Measurements from ENCODE around the gene TMEM54.
"Not testable (repeated sequence)": the region's sequence is repeated elsewhere in the genome, so short reads cannot be mapped to it uniquely, and the experiment has no call there.

Gene TMEM54

DNA sequence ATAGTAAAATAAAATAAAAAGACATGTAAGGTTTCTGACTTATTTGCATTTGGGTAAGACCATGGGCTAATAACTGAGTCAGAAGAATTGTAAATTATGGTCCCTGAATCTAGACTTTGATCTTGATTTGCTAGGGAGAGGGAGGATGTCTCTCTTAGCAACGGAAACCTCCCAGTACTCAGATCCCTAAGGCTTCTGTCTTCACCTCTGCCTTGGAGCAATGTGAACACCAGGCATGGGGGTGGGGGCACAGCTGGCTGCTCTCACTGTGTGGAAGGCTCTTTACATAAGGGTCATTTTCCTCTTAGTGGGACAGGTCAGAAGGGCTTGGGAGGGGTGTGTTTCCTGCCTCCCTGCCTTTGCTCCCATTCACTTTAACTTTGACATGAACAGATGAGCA, 17.0 kb upstream of the TMEM54 start:
- DNase-seq, result no peak

DNA sequence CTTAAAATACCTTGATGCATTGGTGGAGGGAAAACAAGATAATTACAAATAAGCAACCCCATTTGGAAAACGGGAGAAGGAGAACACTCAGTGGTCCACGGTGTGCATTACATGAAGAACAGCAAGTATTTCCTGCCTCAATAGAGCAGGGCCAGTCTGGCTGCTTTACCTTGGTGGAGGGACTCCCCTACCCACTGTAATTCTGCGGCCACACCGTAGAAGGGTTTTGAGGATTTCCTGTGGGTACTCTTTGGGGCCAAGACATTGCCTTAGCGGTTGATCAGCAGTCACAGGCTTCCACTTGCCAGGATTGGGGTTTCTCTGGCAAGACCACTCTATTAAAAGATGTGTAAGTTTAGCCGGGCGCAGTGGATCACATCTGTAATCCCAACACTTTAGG, 16.3 kb upstream of the TMEM54 start:
- no peak for DNase-seq

DNA sequence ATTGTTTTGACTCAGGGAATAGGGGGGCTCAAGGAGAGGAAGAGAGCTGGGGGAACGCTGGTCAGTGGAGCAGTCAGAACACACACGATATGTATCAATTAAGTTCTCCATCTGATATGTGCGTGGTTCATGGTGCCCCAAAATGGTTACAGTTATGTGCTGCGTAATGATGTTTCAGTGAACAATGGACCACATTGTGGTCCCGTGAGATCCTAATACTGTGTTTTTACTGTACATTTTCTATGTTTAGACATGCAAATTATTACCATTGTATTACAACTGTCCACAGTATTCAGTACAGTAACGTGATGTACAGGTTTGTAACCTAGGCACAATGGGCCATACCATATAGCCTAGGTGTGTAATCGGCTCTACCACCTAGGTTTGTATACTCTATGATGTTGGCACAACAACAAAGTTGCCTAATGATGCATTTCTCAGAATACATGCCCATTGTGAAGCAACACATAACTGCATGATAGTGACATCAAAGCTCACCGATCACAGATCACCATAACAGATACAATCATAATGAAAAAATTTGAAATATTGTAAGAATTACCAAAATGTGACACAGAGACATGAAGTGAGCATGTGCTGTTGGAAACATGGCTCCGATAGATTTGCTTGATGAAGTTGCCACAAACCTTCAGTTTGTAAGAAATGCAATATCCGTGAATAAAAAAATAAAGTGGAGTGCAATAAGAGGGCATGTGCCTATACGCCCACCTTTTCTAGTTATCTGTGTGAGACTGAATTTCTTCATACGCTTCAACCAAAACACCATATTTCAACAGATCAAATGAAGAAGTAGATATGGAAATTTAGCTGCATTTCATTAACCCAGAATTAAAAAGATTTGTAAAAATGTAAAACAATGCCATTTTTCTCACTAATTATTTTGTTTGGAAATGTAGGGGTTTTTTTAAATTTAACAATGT, 14.8 kb upstream of the TMEM54 start:
- DNase-seq, result no peak

DNA sequence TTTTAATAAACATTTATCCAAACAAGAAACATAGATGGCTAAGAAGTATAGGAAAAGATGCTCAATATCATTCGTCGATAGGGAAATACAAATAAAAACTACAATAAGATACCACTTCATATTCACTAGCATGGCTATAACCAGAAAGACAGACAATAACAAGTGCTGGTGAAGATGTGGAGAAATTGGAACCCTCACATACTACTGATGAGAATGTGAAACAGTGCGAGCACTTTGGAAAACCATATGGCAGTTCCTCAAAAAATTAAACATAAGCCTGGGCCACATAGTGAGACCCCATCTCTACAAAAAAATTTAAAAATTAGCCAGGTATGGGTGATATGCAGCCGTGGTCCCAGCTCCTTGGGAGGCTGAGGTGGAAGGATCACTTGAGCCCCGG, 9.1 kb upstream of the TMEM54 start:
- no peak for DNase-seq

DNA sequence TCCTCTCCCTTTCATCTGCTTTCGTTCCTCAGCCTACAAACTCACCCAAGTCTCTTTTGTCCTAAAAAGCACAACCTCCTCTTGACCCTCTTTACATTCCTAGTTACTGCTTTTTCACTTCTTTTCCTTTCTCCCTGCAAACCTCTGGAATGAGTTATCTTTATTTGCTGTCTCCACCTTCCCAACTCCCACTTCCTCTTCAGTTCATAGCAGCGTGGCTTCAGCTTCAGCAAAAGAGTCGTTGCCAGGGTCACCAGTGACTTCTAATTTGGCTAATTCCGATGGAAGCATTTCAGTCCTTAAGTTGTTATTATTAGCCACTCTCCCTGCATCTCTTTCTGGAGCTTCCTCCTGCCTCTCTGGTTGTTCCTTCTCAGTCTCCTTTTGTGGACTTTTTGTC, 6.2 kb upstream of the TMEM54 start:
- DNase-seq, result no peak

DNA sequence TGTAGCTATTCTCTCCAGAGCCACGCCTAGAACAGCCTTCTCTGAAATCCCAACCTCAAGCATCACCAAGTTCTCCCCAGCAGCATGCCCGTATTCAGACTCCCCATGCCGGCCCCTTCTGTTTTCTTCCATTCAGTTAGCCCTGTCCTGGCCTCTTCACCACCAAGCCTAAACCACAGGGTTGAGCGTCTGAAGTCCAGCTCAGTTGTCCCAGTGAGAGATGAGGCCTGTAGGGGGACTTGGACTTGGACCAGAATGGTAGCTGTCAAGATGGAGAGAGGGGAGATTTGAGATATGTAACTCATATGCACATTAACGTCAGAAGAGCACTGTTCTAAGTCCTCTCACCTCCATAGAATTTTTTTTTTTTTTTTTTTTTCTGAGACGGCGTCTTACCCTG, 5.5 kb upstream of the TMEM54 start:
- no peak for DNase-seq

DNA sequence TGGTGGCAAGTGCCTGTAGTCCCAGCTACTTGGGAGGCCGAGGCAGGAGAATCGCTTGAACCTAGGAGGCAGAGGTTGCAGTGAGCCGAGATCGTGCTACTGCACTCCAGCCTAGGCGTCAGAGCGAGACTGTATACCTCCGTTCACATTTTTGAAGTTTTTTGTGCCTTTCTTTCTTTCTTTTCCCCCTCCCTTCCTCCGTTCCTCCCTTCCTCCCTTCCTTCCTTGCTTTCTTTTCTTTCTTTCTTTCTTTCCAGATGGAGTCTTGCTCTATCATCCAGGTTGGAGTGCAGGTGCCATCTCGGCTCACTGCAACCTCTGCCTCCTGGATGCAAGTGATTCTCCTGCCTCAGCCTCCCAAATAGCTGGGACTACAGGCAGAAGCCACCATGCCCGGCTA, 4.4 kb upstream of the TMEM54 start:
- not testable (repeated sequence) for DNase-seq

DNA sequence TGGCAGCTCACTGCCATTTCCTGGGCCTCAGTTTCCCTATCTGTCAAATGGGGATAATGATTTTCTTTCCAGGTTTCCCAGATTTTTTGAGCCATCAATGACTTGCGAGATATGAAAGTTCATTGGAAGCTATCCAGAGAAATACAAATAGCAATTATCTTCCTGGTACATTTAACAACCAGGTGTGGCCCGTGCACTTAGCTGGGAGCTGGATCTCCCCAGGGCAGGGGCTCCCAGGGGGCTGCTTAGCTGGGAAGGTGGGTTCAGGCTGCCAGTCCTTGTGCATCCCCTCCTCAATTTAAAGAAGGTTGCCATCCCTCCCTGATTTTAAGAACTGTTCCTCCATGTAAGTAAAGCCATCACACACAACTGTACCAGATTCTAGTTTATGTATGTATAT, 3.6 kb upstream of the TMEM54 start:
- DNase-seq, result no peak

DNA sequence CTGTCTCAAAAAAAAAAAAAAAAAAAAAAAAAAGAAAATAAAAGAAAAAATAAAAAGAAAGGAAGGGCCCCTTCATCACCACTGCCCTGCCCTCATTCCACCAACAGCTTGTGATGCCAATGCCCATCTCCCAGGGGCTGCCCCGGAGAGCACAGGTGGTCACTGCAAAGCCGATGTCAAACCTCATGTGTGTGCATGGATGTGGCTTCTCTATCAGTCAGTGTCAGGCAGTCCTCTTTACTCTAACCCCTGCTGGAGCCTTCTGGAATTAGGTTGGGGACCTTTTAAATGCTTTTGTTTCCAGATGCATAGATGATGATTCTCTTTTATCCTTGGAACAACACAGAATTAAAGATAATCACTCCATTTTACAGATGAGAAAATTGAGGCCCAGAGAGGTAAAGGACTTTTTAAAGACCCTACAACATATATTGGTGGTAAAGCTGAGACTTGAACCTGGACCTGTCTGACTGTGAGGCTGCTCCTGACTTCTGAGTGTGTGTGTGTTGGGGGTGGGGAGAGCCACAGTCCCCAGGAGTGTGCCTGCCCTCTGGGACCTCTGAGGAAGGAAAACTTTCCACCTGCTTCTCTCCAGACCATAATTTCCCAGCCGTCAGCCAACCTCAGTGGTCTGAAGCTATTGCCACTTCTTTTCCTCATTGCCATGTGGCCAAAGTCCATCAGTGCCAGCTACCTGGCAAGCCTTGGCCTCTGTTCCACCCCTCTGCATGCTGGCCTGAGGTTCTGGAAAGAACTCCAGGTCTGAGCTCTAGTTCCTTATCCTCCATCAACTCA, 3.0 kb upstream of the TMEM54 start:
- no peak for DNase-seq

DNA sequence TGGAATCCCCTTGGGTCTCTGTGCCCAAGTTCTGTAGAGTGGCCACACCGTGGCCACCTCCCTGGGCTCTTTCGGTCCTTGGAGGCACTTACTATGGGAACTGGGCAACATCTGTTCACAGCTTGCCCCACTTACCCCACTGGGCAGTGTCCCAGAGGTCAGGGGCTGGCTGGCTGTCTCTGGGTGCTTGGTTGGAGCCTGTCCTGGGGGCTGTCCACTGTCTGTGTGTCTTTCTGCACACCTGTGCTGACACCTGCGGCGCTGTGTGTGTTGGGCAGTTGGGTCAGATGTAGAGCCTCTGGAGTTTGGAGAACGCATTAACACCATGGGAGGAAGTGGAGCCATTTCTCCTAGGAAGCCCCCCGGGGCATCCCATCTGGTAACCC, 1.3 kb upstream of the TMEM54 start:
- DNase-seq, result no peak

DNA sequence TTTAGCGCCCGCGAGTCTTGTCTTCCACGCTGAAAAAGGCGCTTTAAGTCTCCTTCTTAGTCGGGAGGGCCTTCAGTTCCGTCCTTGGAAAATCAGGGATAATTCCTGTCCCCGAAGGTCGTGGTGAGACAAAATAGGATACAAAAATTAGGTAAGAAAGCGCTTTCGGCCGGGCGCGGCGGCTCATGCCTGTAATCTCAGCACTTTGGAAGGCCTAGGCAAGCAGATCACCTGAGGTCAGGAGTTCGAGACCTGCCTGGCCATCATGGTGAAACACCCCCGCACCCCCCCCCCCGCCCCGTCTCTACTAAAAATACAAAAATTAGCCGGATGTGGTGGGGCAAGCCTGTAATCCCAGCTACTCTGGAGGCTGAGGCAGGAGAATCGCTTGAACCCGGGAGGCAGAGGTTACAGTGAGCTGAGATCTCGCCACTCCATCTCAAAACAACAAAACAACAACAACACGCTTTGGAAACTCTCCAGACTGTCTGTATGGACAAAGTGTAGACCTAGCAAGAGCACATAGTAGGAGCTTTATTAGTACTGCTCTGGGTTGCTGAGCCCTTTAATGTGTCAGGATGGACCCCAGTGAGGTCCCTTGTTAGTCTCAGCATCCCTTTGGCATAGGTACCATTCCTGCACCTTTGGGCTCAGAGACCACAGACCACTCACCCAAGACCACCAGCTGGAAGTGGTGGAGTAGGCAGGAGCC, 790 bp upstream of the TMEM54 start:
- DNase-seq, result no peak

DNA sequence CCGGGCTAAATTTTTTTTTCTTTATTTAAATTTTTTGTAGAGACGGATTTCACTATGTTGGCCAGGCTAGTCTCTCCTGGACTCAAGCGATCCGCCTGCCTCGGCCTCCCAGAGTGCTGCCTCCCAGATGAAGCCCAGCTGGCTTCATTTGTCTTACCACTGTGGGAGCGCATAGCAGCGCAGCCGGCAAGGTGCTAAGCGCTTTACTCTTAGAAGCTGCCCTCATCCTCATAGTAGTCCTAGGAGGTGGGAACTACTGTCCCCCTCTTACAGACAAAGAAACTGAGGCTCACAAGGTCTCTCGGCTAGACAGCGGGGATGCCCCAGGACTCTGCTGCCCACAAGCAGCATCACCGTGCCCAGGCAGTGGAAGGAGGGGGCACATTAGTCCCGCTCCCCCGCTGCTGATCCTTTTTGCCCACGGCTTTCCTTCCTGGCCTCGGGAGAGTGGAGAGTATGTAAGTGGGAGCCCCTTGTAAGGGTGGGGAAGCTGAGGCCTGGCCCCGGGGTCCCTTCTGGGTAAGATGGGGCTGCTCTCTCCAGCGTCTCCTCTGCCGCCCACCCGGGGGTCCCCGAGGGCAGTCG, 726 bp downstream of the TMEM54 start:
- no peak for DNase-seq

DNA sequence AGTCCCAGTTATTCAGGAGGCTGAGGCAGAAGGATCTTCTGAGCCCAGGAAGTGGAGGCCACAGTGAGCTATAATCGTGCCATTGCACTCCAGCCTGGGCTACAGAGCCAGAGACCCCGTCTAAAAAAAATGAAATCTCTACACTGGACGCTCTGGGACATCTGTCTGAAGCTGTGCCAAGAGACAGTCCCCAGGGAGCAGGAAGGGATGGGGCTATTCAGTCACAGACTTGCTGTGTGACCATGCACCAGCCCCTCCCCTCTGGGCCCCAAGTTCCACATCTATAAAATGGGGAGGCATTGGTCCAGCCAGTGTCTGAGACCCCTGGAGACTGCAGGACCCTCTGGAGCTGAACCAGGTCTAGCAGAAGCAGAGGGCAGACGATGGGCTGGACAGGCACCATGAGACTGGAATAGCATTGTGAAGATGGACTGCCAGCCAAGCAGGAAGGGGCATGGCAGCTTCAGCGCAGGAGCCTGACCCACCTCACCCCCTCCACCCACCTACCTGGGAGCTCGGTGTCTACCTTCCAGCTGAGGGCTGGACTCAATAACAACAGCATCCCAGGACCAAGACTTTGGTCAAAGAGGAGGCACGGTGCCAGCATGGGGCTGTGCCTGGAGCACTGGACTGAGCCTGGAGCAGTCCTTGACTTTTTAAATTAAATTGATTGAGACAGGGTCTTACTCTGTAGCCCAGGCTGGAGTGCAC, 1.4 kb downstream of the TMEM54 start:
- DNase-seq, result no peak

DNA sequence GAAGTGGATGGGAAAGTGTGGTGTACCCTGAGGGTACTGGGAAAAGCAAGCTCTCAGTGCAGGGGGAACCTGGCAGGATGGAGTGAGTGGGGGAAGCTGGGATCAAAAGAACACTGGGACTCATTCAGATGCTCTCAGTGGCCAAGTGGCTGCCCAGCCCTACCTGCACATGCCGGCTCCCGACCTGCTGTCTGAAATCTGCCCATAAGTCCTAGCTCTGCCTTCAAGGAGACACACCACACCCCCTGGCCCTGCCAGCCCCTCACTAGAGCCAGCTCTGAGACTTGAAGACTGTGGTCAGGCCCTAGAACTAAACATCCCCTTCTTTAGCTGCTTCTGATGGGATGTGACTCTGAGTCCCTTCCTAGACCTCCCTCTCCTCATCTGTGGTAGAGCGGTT, 2.2 kb downstream of the TMEM54 start:
- DNase-seq, result no peak

DNA sequence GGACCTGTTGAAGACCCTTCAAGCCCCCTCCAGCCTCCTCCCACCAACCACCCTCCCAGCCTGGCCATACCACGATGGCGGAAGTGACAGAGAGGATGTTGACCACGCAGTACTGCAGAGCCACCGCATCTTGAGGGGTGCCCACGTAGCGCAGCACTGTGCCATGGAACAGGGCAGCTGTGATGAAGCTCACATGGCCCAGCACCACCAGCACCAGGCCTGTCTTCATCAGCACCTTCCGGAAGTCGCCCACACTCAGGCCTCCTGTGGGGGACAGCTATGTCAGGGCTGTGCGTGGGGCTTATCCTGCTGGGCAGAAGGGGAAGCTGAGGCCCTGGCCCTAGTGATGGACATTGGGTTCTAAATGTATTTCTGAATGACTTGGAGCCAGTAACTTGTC, 3.1 kb downstream of the TMEM54 start:
- DNase-seq, result no peak

DNA sequence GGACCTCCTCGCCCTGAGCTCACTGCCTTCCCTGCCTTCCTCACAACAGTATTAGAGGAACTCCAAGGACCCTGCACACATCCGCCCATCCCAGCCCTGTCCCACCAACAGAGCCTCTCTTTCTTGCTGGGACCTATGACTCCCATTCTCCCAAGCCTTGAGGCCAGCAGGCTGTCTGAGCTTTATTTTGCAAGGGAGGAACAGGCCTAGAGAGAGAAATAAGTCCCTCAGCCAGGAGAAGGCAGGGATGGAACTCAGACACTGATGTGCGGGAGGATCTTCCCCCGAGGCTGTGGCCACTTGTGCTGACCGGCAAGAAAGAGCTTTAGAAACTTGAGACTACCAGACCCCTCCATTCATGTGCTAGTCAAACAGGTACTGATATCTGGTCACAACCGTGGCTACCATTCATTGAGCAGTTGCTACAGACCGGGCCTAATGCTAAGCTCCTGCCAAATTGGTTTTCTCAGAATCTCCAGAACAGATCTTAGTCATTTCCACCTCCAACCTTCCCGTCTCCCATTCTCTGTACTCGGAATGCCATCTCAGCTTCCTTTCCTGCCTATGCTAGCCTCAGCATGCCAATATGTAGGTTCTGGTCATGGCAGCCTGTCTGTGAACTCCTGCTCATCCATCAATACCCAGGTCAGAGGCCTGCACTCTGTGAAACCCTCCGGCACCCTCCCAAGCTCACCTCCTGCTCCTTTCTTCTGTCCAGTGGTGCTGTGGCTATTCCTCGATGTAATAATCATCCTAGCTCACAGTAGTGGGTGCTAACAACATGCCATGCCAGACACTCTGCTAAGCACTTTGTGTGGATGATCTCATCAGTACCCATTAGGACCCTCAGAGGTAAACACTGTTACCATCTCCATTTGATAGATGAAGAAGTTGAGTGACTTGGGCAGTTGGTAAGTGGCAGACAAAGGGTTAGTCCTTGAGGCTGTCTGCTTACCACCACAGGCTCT, 3.8 kb downstream of the TMEM54 start:
- no peak for DNase-seq

DNA sequence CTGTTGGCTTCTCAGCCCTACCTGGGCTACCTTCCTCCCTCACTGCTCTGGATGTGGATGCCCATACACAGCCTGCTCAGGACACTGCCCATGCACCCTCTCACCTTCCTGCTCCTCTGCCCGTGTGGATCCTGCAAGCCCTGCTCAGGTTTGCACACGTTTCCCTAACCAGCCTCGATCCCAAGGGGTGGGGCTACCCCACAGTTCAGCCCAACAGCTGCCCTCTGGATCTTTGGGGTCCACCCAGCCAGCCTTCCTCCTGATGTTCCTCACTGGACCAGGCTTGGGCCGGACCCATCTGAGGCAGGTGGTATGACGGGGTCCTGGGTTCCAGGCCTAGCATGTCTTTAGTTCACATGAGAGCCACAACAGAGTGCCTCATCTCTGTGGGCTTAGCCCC, 4.7 kb downstream of the TMEM54 start:
- DNase-seq, result no peak

DNA sequence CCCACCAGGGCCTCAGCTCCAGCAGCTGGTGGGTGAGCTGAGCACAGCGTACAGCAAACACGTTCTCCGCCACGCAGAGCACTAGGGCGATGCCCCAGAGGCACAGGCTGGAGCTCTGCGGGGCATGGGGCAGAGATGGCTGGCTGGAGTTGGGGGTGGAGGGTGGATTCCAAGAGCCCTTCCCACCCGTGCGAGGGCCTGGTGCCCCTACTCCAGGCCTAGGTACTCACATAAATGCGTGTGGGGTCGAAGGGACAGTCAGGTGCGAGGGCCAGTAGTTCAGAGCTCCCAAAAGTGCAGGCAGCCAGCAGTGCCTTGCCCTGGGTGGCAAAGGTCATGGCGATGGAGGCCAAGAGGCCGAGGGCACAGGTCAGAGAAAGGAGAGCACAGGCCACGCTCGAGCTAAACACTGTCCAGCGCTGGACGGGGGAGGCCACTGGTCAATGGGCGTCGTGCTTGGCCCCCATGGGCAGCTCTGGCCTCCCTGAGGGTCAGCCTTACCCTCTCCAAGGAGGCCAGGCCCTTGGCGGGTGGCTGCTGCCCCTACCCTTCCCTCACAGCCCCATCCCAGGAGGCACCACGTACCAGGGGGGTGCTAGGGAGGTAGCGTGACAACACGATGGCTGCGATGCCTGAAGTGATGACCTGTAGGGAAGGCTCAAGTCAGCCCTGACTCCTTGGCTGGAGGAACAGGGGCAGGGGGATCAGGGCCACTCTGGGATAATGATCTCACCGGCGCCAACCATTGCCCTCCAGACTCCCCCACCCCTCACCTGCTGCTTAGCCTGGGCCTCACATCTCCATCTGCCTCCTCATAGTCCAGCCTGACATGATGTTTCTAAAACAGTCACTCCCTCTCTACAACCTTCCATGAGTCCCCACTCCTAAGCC, 5.6 kb downstream of the TMEM54 start:
- no peak for DNase-seq

DNA sequence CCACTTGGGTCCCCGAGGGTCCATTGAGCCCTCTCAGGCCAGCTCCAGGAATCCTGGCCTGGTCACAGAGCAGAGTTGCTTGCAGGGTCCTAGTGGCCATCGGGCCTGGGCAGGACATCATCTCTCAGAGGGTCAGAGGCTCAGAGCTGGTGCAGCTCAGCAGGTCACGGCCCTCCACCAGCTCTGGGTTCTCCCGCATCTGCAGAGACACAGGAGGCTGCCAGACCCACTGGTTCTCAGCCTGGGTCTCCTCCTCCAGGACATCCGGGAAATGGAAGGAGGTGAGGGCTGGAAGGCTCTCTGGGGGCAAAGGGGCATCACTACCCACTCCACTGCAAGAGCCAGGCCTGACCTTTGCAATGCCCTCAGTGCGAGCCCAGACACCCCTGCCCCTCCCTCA, 6.5 kb downstream of the TMEM54 start:
- DNase-seq, result no peak

DNA sequence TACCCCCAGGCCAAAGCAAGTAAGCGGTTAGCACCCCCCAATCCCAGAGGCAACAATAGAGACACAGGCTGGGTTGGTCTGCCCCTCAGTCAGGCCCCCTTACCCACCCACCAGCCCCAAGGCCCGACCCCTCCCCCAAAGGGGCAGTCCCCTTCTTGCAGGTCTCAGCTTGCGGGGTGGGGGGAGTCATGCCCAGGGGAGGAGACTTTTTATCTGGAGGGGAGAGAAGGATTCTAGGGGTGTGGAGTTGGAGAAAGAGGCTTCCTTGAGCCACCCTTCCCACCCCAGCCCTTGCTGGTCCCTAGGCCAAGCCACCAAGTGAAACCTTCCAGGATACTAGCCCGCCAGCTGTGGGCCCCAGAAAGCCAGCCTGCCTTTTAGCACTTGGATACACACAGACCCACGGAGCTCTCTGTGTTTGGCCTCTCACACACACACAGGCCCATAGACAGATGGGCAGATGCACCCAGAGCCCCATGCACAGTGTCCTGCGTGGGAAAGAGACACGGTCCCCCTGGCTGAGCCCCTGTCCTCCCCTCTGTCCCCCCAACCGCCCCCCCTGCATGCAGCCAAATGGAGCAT, 7.1 kb downstream of the TMEM54 start:
- no peak for DNase-seq

All from DMS153 (cell line).